COLO668 (cell line): ENCODE measurements around the gene MRFAP1L1.
"Not testable (repeated sequence)": the region's sequence is repeated elsewhere in the genome, so short reads cannot be mapped to it uniquely, and the experiment has no call there.

Experiments
- DNase-seq: peaks from one replicate; lab custom pipeline; 2025; ENCODE audit not compliant: unreplicated experiment; lab: John Stamatoyannopoulos, UW

The MRFAP1L1 gene

DNA sequence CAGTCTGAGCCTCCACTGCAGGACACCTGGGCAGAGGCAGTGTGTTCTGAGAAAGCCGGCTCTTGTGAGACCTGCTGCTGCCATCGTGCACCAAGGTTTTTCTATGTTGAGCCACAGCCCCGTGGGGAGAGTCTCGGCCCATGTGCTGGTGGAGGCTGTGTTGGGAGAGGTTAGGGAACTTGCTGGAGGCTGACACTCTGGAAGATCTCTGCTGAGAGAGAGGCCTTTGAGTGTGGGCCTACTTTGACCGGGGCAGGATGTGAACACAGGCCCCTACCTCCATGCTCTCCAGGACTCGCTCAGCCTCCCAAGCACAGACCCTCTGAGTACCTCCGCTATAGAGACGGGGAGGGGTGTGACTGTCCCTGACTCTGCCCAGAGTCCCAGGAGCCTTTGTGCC is 17.3 kb downstream of the MRFAP1L1 start:
- no peak for DNase-seq

DNA sequence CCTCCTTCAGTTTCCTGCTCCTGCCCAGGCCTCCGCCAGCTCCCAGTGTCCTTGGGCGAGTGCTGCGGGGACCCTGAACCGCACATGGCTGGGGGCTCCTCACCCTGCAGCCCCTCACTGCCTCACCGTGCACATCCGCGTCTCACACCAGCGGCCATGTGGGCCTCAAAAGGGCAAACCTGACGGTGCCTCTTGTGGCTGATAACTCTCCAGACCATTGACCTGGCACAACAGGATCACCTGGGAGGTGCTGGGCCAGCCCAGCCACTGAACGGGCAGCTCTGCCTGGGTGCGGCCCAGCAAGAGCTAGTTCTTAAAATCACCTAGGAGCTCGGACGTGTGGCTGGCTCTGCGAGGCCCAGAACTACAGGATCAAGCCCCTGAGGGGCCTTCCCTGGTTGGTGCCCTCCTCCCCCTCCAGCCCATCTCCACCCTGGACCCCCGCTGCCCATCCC is 20.1 kb downstream of the MRFAP1L1 start:
- DNase-seq, result peak; percentile 31

DNA sequence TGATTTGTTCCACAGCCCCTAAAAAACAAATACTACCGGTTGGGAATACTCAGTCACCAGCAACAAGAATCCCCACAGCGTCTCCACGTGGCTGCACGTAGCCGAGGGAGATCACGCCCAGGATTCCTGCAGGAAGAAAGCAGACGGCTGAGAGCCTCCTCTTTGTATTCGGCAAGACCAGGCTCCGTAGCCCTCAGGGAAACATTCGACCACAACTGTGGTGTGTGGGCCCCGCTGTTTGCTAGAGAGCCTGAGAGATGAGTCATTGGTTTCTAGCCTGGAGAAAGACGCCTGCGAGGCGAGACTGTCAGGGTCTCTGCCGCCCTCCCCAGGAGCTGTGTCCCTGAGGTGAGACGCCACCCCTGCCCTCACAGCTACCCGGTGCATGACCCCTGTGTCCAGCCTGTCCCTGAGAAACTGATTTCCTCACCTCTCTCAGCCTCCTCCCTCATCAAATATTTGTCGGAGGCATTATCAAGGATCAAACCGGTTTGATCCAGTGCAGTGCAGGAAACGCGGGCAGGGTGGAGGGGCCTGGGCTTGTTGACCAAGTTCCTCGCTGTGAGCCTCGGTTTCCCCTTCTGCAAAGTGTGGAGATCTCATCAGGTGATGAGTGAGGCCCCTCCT is 20.7 kb downstream of the MRFAP1L1 start:
- peak; percentile 70 for DNase-seq

DNA sequence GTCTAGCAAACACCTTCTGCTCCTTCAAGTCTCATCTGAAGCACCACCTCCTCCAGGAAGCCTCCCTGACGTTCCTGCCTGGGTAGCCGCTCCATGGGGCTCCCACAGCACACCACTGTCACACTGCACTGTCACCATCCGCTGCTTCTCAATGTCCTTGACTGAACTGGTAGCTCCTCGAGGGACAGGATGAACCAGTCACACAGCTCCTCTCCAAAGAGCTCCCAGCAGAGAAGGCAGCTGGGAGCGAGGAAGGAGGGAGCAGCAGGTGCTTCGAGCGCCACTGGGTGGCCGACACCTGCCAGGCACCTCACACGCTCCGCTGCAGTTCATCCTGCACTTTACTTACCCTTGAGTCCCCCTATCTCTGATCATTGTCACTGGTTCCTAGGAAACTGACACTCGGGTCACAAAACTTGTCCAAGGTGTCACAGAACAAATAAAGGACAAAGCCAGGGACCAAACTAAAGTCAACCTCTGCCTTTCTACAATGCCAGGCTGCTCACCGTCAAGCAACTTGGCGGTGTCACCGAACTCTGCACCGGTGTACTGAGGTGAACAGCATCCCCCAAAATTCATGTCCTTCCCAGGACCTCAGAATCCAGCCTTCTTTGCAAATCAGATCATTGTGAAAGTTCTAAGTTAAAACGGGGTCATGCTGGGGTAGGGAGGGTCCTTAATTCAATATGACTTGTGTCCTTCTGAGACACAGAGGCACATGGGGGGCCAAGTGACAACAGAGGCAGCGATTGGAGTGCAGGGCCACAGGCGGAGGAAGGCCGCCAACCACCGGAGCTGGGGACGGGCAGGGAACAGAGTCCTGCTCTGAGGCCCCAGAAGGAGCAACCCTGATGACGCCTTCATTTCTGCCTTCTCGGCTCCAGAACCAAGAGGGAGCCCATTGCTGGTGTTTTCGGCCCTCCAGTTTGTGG is 21.5 kb downstream of the MRFAP1L1 start:
- peak; percentile 56 for DNase-seq

DNA sequence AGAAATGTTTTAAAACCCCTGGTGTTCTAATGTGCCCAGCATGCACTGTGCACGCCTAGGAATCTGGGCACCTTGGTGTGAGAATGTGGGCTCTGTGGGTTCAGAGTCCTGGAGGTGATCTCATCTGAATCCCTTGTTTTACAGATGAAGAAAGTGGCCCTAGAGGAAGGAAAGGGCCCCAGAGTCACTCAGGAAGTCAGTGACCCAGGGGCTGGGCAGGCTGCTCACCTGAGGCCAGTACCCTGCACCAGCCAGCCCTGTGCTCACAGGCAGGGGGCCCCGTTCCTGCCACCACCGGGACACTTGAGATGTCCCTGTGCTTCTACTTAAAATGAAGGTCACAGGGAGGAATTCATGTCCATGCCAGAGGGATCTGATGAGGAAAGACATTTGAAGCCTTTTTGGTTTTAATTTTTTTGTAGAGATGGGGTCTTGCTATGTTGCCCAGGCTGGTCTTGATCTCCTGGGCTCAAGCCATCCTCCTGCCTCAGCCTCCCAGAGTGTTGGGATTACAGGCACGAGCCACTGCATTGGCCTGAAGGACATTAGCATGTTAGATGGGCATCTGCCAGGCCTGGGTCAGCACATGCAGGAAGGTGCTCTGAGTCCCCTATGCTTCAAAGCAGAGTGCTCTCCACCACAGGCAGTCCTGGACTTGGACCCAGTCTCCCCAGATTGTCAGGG is 23.4 kb downstream of the MRFAP1L1 start:
- no peak for DNase-seq

DNA sequence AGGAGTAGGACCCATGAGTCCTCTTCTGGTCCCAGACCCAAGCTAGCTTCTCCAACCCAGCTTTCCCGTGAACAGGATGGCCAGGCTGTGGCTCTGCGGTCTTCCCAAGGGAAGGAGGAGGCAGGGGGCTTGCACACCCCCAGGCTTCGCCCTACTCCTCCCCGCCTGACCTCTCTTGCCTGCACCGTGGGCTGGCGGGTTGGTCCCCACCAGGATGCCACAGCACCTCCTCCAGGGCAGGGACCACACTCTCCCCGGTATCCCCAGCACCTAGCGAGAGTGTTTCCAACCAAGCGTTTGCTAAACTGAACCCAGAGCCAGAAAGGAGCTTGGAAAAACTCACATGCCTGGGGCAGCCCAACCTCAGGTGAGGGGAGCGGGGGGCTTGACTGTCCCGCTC is 25.0 kb downstream of the MRFAP1L1 start:
- no peak for DNase-seq

DNA sequence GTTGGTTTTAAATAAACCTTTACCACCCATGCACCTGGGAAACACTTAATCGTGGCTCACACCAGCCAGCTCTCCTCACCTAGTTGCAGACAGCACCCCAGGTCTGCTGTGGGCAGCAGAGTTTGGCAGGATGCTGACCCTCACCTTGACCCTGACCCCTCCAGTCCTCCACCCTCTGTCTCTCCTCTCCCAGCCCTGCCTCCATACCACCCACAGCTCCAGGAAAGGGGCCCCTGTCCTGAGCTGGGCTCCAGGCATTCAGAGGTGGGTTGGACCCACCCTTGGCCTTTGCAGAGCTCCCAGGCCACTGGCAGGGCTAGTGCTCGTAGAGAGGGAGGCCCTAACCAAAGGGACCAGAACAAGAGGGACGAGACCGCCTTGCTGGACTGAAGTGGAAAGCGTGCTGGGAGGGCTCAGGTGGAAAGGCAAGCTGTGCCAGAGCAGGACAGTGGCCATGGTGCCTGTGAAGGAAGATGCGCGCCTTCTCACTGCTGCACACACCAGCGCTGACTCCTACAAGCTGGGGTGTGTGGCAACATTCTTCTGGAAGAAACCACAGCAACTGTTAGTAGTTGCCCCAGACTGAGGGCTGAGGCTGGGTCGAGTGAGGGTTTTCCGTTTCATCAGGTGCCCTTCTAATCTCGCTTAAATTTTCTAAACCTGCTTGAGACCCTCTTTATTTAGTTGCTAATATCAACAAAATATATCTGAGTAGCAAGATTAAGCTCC is 26.6 kb downstream of the MRFAP1L1 start:
- no peak for DNase-seq

DNA sequence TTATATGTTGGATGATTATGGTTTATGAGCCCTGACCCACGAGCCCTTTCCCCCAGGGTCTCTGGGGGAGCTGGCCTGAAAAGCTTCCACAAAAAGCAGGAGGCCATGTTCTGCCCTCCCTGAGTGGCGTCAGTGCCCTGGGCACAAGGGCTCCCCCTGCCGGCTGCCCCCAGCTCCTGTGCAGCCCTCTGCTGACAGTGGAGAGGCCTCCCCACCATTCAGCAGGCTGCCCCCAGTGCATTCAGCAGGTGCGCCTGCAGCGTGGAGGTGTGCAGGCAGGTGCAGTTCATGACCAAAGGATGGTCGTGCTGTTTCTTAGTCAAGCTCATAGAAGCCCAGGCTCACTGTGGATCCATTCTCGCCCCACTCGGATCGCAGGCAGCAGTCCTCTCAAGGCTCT is 28.5 kb downstream of the MRFAP1L1 start:
- peak; percentile 29 for DNase-seq

DNA sequence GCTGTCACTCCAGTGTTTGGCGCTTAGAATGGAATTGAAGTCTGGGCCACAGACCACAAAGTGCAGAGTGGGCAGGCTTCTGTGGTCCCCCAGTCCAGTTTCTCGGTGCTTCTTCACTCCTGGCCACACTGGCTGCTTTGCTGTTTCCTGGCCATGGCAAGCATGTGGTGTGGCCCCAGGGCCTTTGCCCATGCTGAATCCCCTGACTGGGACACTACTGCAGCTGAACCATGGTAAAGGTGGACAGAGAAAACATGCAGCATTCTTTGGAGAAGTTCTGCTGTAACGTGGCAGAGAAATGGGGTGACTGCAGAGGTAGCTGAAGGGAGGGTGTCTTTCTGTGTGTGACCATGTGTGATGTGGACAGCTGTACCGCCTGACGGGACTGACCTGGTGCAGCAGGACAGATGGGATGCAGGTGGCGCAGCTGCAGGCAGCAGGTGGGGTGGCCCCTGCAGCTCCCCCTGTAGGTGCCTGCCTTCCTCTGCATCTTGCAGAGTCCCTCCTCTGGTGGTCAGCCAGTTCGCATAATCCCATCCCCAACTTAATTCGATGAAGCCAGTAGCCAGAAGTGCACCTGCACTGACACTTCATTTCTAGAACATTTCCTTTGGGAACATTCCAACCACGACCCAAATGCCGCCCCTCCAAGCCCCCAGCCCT is 29.2 kb downstream of the MRFAP1L1 start:
- DNase-seq, result no peak

DNA sequence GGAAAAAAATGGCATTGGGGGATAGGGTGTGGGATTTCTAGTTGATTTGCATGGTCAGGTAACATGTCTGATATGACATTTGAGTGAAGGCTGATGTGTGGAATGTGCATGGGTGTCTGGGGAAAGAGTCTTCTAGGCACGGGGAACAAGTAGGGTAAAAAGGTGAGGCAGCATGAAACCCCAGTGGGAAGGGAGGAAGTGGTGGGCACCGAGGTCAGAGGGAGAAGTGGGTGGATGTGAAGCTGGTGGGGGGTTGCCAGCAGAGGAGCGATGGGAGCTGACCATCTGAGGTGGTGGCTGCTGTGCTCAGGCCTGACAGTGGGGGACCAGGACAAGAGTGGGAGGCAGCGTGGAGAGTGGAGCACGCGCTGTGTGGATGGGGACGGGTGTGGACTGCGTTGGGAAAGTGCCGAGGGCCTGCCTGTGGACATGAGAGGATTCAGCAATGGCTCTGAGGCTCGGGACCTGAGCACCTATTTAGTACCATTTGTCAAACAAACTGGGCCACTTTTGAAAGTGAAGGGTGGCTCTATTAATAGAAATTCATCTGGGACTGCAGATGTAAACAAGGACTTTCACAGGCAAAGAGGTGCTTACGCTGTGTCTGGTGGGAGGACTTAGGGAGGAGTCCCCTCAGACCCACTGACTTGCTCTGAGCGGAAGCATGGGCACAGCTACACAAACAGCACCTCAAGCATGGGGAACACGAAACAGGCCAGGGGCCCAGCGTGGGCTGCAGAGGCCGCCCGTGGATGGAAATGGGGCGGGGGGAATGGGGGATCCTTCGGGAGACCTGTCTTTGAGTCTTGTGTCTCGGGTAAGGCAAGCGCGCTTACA is 32.7 kb downstream of the MRFAP1L1 start:
- DNase-seq, result no peak

DNA sequence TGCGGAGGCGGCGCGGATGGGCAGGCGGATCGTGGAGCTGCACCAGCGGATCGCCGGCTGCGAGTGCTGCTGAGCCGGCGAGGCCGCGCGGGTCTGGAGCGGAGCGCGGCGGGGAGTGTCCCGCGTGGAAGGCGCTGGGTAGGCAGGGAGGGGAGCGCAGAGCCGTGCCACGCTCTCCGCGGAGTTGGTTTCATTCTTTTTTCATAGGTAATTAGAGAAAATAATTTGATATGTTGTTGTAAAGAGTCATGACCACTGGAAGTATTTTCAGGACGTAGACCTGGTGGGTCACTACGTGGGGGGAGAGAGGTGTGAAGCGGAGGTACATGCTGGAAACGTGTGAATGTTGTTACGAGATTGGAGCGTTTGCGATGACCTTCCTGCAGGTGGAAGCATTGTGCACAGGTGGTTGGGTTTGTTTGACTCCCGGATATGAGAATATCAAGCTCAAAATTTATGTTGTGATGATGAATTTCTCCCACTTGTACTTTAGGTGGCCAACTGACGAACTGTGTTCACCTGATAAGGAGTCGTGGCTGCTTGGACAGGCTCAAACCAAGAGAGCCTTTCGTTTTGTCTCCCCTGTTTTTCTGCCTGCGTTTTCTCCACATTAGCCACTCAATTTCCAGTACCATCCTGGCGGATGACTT is 35.0 kb downstream of the MRFAP1L1 start:
- peak; percentile 50 for DNase-seq

DNA sequence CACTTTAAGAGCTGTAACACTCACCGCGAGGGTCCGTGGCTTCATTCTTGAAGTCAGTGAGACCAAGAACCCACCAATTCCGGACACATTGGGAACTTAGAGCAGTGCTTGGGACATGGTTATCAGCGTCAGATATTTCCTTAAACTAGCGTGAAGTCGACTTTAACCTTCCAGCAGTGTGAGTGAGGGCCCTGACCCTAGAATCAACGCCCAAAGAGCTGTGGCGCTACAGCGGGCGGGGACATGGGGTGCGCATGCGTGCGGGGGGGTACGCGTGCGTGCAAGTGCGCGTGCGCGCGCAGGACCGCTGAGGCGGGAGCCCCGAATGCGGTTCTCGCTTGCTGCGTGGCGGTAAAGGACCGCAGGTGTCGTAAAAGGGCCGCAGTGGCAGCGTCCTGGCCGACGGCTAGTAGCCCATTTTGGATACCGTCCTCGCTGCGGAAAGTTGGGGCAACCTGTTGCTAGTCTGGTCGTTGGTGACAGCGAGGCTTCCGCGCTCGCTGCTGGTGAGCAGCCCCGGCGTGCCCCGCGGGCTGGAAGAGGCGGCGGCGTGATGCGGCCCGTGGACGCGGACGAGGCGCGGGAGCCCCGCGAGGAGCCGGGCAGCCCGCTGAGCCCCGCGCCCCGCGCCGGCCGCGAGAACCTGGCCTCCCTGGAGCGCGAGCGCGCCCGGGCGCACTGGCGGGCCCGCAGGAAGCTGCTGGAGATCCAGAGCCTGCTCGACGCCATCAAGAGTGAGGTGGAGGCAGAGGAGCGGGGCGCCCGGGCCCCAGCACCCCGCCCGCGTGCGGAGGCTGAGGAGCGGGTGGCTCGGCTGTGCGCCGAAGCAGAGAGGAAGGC is 35.8 kb downstream of the MRFAP1L1 start:
- DNase-seq, result peak; percentile 92

DNA sequence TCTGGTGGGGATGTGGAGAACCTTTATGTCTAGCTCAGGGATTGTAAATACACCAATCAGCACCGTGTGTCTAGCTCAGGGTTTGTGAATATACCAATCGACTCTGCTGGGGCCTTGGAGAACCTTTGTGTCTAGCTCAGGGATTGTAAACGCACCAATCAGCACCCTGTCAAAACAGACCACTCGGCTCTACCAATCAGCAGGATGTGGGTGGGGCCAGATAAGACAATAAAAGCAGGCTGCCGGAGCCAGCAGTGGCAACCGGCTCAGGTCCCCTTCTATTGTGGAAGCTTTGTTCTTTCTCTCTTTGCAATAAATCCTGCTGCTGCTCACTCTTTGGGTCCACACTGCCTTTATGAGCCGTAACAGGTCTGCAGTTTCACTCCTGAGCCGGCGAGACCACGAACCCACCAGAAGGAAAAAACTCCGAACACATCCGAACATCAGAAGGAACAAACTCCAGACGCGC is 36.4 kb downstream of the MRFAP1L1 start:
- not testable (repeated sequence) for DNase-seq

DNA sequence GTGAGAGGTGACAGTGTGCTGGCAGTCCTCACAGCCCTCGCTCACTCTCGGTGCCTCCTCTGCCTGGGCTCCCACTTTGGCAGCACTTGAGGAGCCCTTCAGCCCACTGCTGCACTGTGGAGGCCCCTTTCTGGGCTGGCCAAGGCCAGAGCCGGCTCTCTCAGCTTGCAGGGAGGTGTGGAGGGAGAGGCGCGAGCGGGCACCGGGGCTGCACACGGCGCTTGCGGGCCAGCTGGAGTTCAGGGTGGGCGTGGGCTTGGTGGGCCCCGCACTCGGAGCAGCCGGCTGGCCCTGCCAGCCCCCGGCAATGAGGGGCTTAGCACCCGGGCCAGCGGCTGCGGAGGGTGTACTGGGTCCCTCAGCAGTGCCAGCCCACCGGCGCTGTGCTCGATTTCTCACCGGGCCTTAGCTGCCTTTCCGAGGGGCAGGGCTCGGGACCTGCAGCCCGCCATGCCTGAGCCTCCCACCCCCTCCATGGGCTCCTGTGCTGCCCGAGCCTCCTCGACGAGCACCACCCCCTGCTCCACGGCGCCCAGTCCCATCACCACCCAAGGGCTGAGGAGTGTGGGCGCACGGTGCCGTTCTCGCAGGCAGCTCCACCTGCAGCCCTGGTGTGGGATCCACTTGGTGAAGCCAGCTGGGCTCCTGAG is 37.0 kb downstream of the MRFAP1L1 start:
- DNase-seq, result not testable (repeated sequence)

DNA sequence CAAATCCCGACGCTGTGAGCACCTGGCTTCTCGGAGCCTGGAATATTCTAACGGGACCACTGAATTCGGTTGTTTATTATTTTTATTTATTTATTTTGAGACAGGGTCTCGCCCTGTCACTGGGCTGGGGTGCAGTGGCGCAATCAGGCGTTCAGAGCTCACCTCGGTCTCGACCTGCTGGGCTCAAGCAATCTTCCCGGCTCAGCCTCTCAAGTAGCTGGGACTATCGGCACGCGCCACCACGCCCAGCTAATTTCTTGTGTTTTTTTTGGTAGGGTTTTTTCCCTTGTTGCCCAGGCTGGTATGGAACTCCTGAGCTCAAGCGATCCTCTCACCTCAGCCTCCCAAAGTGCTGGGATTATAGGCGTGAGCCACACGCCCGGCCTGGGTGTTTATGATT is 37.5 kb downstream of the MRFAP1L1 start:
- DNase-seq, result no peak

DNA sequence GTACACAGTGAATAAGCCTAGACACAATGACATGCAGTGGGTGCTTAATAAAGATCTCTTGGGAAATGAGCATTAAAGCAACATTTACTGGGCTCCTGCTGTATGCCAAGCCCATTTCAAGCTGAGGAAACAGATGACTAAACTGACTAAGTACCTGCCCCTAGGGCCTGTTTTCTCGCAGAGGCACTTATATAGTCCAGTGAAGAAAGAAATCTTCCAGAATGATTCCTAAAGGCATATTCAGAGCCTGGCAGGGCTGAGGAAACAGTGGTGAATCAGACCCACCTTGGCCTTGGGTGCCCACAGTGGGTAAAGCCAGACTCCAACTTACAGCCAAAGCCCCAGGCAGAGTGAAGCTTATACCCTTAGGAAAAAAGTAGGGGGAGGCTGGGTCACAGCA is 38.0 kb downstream of the MRFAP1L1 start:
- DNase-seq, result no peak

DNA sequence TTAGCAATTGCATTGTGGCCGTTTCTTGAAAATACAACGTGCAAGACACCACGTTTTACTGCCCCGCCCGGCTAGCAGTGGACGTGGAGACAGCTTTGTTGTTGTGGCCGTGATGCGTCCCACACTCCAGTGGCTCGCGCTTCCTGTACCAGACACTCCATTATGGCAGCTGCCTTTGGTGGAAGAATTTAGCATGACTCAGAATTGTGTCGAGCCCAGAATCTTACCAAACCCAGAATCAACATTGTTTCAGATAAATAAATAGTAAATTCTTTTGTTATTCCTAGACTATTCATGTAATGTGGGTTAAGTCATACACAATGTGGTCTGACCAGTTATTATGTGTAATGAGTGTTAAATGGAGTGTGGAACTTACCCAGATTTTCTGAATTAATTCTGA is 41.3 kb downstream of the MRFAP1L1 start:
- DNase-seq, result peak; percentile 30

DNA sequence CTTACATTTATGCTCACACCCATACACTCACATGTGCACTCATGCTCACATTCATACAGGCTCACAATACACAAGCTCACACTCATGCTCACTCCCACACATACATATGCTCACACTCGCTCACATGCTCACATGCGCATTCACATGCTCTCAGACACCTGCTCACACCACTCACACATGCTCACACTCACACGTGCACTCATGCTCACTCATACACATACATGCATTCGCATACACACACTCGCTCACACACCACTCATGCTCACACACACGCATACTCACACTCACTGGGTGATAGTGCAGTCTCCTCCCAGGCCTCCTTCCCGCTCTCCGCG is 44.4 kb downstream of the MRFAP1L1 start:
- DNase-seq, result no peak
